ENCODE measurements around the gene TSPAN9.

TSPAN9 gene

DNA sequence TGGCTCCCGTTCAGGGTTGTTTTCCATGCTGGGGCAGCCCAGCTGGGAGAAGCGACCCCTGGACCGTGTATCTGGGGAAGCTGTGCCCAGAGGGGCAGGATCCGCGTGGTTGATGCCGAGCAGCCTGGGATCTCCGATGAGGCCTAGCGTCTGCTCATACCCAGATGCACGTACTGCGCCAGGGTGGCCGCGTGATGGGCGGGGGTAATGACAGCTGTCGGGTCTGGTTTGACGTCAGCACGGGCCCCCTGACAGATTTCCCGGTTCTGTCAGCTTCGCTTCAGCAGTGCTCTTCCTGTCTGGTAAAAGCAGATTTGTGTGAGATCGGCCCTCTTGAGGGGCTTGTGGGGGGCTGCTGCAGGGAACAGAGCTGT lies 147.3 kb downstream of the TSPAN9 start:
- no peak overlapping the region for H2AFZ ChIP-seq
- TF ChIP-seq, protein P1, sequence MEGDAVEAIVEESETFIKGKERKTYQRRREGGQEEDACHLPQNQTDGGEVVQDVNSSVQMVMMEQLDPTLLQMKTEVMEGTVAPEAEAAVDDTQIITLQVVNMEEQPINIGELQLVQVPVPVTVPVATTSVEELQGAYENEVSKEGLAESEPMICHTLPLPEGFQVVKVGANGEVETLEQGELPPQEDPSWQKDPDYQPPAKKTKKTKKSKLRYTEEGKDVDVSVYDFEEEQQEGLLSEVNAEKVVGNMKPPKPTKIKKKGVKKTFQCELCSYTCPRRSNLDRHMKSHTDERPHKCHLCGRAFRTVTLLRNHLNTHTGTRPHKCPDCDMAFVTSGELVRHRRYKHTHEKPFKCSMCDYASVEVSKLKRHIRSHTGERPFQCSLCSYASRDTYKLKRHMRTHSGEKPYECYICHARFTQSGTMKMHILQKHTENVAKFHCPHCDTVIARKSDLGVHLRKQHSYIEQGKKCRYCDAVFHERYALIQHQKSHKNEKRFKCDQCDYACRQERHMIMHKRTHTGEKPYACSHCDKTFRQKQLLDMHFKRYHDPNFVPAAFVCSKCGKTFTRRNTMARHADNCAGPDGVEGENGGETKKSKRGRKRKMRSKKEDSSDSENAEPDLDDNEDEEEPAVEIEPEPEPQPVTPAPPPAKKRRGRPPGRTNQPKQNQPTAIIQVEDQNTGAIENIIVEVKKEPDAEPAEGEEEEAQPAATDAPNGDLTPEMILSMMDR (IDR thresholded peaks at IDR 0.05) = no peak
- no peaks in the 10 kb centered on the region for H3K4me1 ChIP-seq
- no peaks in the 10 kb centered on the region for H3K36me3 ChIP-seq (ENCODE audit: control insufficient read depth, insufficient read depth, low read length)
- no peak overlapping the region for H3K4me2 ChIP-seq (ENCODE audit: low read length)
- H3K9ac ChIP-seq = no peak overlapping the region
- H3K79me2 ChIP-seq = peaks cover 35% of the 10 kb centered on the region
- H3K4me3 ChIP-seq (ENCODE audit: low read depth, low read length) = no peak overlapping the region
- H3K9me3 ChIP-seq (ENCODE audit: control insufficient read depth, low read length) = no peaks in the 10 kb centered on the region
- no peaks in the 10 kb centered on the region for H3K27me3 ChIP-seq (ENCODE audit: control insufficient read depth, insufficient read depth, low read length)
- H3K27ac ChIP-seq = no peak overlapping the region

DNA sequence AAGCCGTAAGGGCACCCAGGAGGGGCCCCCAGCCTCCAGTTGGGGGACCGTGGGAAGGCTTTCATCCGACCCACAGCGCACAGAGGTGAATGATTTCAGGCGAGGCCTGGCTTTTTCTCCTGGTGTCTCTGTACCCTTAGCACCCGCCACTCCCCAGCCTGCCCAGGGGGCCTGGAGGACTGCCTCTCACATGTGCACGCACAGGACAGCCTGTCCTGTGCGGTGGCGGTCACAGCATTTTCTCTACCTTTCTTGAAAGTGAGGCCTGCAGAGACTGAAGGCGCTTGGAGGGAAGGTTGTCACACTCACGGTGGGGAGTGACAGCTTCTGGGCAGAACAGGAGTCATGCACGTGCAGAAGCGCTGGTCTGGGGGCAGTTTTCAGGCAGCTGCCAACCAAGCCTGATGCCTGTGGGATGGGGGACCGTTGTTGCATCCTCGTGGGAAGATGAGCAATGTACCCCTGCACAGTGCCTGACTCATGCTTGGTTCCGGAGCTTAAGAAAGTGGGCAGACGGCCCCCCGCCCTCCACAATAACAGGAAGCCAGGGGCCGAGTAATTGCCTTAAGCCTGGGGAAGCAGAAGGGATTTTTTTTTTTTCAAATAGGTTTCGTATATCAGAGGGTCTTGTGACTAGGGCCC lies 148.1 kb downstream of the TSPAN9 start:
- H3K9me3 ChIP-seq (ENCODE audit: control insufficient read depth, low read length) = no peaks in the 10 kb centered on the region
- H3K4me1 ChIP-seq = no peaks in the 10 kb centered on the region
- peaks cover 35% of the 10 kb centered on the region for H3K79me2 ChIP-seq
- H3K36me3 ChIP-seq (ENCODE audit: control insufficient read depth, insufficient read depth, low read length) = no peaks in the 10 kb centered on the region
- H2AFZ ChIP-seq = no peak overlapping the region
- no peaks in the 10 kb centered on the region for H3K27me3 ChIP-seq (ENCODE audit: control insufficient read depth, insufficient read depth, low read length)
- TF ChIP-seq, protein P1 (IDR thresholded peaks at IDR 0.05) = no peak
- H3K9ac ChIP-seq = no peak overlapping the region
- H3K4me2 ChIP-seq (ENCODE audit: low read length) = no peak overlapping the region
- H3K27ac ChIP-seq = no peak overlapping the region
- H3K4me3 ChIP-seq (ENCODE audit: low read depth, low read length) = no peak overlapping the region

DNA sequence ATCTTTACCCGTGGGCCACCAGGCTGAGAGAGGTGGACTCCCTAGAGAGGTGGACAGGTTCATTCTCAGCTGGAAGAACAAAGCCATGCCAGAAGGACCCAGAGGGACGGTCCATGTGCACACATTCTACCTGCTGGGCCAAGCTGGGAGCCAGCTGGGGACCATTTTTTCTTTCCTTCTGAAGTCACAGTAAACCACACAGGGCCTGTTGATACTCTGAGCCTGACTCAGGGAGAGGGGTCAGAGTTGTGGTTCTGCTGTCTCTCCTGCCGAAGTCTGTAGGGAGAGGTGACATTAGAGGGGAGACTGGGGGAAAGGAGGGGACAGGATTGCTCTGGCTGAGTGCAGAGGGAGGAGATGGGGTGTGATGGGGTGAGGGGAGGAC lies 148.6 kb downstream of the TSPAN9 start:
- Histone ChIP-seq H3K4me1 (no peaks in the 10 kb centered on the region), H2AFZ (no peak overlapping the region), H3K4me2 (ENCODE audit: low read length) (no peak overlapping the region), H3K27ac (no peak overlapping the region), H3K79me2 (peaks cover 38% of the 10 kb centered on the region), H3K9me3 (ENCODE audit: control insufficient read depth, low read length) (no peaks in the 10 kb centered on the region), H3K9ac (no peak overlapping the region), H3K4me3 (ENCODE audit: low read depth, low read length) (no peak overlapping the region), H3K36me3 (ENCODE audit: control insufficient read depth, insufficient read depth, low read length) (no peaks in the 10 kb centered on the region), H3K27me3 (ENCODE audit: control insufficient read depth, insufficient read depth, low read length) (no peaks in the 10 kb centered on the region)
- TF ChIP-seq, protein P1 (IDR thresholded peaks at IDR 0.05) = no peak

DNA sequence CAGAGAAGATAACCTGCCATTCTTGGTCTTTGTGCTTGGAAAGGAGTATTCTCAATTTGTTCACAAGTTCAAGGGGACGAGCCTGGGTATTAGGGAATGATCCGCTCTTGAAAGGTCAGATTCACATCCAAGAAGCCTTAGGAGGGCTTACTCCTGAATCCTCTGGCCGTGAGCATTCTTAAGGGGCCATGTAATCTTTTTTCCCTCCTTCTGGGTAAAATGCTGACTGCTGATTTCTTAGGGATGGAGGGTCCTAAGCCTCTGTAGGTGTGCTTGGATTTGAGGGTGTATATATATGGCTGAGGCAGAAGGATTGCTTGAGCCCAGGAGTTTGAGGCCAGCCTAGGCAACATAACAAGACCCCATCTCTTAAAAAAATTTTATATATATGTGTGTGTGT lies 149.1 kb downstream of the TSPAN9 start:
- H3K27ac ChIP-seq = no peak overlapping the region
- H2AFZ ChIP-seq = no peak overlapping the region

More for the DNA sequence above, 149.1 kb downstream of the TSPAN9 start:
- H3K9ac ChIP-seq = no peak overlapping the region
- H3K36me3 ChIP-seq (ENCODE audit: control insufficient read depth, insufficient read depth, low read length) = no peaks in the 10 kb centered on the region
- H3K4me1 ChIP-seq = no peaks in the 10 kb centered on the region
- TF ChIP-seq, protein P1 (IDR thresholded peaks at IDR 0.05) = no peak
- H3K27me3 ChIP-seq (ENCODE audit: control insufficient read depth, insufficient read depth, low read length) = no peaks in the 10 kb centered on the region
- peaks cover 36% of the 10 kb centered on the region for H3K79me2 ChIP-seq
- no peaks in the 10 kb centered on the region for H3K9me3 ChIP-seq (ENCODE audit: control insufficient read depth, low read length)
- no peak overlapping the region for H3K4me3 ChIP-seq (ENCODE audit: low read depth, low read length)
- no peak overlapping the region for H3K4me2 ChIP-seq (ENCODE audit: low read length)
